Measurements from ENCODE around the gene C3orf20. TPM values are rescaled to one million over a fixed set of nuclear protein-coding genes. Genes with fewer than 3 reads are reported as not detected.

The C3orf20 gene
- total RNA-seq, 1 donor from 2014 or later, result not detected

DNA sequence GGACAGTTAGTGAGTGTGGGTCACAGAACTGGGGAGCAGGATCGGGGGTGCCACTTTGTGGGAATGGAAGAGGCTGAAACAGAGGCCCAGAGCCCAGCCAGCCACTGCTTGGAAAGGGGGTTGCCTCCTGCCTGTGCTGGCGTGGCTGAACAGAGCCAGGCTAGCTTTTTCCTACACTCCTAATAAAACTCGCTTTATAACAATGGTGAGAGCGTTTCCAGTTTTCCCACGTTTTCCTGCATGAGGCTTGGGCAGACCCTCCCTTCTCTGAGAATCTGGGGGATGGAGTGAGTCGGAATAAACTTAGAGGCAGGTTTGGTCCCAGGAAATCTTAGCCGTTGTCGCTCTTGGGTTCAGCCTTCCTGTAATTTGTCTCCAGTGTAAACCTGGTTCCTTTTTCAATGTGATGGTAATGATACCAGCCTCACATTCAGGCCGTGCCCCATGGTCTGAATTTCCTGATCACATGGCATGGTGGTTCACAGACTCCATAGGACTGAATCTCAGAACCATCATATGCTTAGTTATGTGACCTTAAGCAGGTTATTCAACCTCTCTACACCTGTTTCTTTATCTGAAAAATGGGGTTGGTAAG lies 137.4 kb downstream of the C3orf20 start:
- intact Hi-C loops (cut with DNase I), result no loop called here
- Histone ChIP-seq H3K36me3 (no peaks in the 10 kb centered on the region), H3K4me3 (peak overlapping the region; percentile 59 to 80), H3K27ac (peak overlapping the region; percentile 29 to 75), H3K4me1 (no peaks in the 10 kb centered on the region), H3K9me3 (no peaks in the 10 kb centered on the region), H3K27me3 (no peaks in the 10 kb centered on the region)
- DNase-seq (ENCODE audit: low spot score in 2 of 2), result no peak
- no peak for TF ChIP-seq CTCF (IDR thresholded peaks at IDR 0.05)

- no peak for DNase-seq (ENCODE audit: low spot score in 2 of 2)
- intact Hi-C loops (cut with DNase I), result no loop called here
- TF ChIP-seq CTCF (IDR thresholded peaks at IDR 0.05), result no peak
- Histone ChIP-seq H3K36me3 (peaks cover 1 to 5% of the 10 kb centered on the region in 2 donors), H3K27ac (no peak overlapping the region), H3K4me1 (no peaks in the 10 kb centered on the region), H3K4me3 (no peak overlapping the region), H3K9me3 (no peaks in the 10 kb centered on the region), H3K27me3 (no peaks in the 10 kb centered on the region)
Observed at GRCh38 chr3:14814411-14814871, 139.5 kb downstream of the C3orf20 start.

DNA sequence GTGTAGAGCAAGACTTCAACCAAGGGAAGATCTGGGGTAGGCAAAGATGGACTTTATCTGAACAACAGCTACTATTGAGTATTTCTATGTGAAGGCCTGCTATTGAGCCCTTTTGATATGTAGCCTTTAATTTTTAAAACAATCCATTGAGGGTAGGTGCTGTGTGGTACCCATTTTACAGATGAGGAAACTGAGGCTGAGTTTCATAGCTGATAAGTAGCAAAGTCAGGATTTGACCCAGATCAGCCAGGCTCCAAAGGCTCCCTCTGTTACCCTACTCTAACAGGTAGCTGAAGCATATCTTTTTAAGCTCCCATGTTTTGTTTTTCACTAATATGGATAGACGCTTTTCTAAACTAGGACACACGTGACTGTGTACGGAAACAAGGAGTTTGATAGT lies 141.4 kb downstream of the C3orf20 start:
- Histone ChIP-seq H3K27ac (no peak overlapping the region), H3K4me3 (no peak overlapping the region), H3K4me1 (no peaks in the 10 kb centered on the region), H3K9me3 (no peaks in the 10 kb centered on the region), H3K36me3 (peaks cover 2 to 9% of the 10 kb centered on the region in 2 donors), H3K27me3 (no peaks in the 10 kb centered on the region)
- TF ChIP-seq CTCF (IDR thresholded peaks at IDR 0.05), result no peak
- DNase-seq (ENCODE audit: low spot score in 2 of 2), result no peak
- intact Hi-C loops (cut with DNase I), result no loop called here

DNA sequence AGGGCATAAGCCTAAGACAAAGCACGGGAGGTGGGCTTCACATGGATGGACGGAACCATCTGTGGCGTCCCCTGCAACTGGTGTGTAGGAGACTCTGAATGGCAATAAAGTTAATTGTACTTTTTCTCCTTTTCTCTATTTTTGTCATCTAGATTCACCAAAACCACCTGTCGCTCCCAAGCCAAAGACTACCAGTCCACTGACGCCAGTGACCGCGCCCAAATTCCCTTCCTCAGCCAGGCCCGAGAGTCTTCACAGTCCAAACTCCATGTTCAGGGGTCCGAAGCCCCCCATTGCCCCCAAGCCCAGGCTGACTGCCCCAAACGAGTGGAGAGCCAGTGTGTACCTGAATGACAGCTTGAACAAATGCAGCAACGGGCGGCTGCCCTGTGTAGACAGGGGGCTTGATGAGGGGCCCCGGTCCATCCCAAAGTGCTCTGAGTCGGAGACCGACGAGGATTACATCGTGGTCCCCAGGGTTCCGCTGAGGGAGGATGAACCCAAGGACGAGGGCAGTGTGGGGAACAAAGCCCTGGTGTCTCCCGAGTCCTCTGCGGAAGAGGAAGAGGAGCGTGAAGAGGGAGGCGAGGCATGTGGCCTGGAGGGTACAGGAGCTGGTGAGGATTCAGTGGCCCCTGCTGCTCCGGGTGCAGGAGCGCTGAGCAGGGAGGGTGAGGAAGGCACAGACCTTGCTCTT lies 144.0 kb downstream of the C3orf20 start, which contains the start of gene FGD5:
TSS of gene FGD5 (plus strand) at position 159 of the 697 bp plus-strand sequence. CDS start at position 269, 110 bp downstream.
- H3K4me1 ChIP-seq, result no peaks in the 10 kb centered on the region
- no peak within 1 kb of the TSS for H3K4me3 ChIP-seq
- no peak within 1 kb of the TSS for H3K27ac ChIP-seq
- intact Hi-C loops (cut with DNase I), result no loop called here
- peaks cover 2 to 9% of the 10 kb centered on the region in 2 donors for H3K36me3 ChIP-seq
- TF ChIP-seq CTCF (IDR thresholded peaks at IDR 0.05), result no peak
- DNase-seq (ENCODE audit: low spot score in 2 of 2), result no peak
- H3K27me3 ChIP-seq, result no peaks in the 10 kb centered on the region
- H3K9me3 ChIP-seq, result no peaks in the 10 kb centered on the region

- Histone ChIP-seq H3K4me3 (no peak overlapping the region), H3K36me3 (peaks cover 2 to 9% of the 10 kb centered on the region in 2 donors), H3K27ac (no peak overlapping the region), H3K27me3 (no peaks in the 10 kb centered on the region), H3K9me3 (no peaks in the 10 kb centered on the region), H3K4me1 (no peaks in the 10 kb centered on the region)
- no peak for DNase-seq (ENCODE audit: low spot score in 2 of 2)
- intact Hi-C loops (cut with DNase I), result no loop called here
- TF ChIP-seq CTCF (IDR thresholded peaks at IDR 0.05), result no peak
Observed at GRCh38 chr3:14819671-14820070, 144.7 kb downstream of the C3orf20 start.

All from ascending aorta (tissue), 2 donors.